ENCODE results near the gene CRHR1.
"Not testable (repeated sequence)": the region's sequence is repeated elsewhere in the genome, so short reads cannot be mapped to it uniquely, and the experiment has no call there.

CRHR1 gene

GRCh38 chr17:45855691-45856336, 71.7 kb downstream of the CRHR1 start:
- TF ChIP-seq CTCF (IDR thresholded peaks at IDR 0.05; ENCODE audit: control extremely low read depth, extremely low read depth, low read depth, missing control alignments): no peak
- no peak for DNase-seq (ENCODE audit: extremely low spot score)
- CTCF ChIA-PET: interaction anchor here (1.0 to 1.3 kb wide), 2 partner anchors 24 to 216 kb away, joined by 3 to 4 read pairs; no protein-coding TSS in a partner anchor
- POLR2A ChIA-PET: no interaction called here

DNA sequence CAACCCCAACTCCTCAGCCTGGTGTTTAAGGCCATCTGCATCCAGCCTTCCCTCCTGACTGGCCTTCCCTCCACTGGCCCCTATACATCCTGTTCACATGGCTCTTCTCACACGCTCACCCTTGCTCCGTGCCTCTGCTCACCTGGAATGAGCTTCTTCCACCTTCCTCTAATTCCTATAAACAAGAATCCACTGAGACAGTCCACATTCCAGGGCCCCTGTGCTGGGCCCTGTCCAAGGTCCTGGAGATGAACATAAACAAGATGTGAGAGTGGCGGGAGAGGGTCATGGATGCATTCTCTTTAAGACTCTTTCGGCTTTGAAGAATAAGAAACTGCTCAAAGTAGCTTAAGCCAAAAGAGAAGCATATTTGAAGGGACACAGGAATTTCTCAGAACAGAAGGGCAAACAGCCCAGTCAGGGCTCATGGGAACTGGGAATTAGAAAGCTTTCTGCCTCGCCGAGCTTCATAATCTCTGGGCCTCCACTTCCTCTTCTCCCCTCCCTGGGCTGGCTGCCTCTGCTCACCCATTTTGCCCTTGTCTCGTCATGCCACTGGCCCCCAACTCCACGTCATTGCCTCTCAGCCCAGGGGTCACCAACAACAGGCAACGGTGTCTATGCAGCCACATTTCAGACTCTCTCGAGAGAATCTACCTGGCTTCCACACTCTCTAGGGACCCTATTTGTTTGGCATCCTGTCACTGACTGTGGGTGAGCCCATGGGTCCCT, 74.0 kb downstream of the CRHR1 start:
- ChIA-PET POLR2A (no interaction called here), CTCF (no interaction called here)
- DNase-seq (ENCODE audit: extremely low spot score): no peak
- no peak for TF ChIP-seq CTCF (IDR thresholded peaks at IDR 0.05; ENCODE audit: control extremely low read depth, extremely low read depth, low read depth, missing control alignments)

GRCh38 chr17:45861165-45861564, 77.0 kb downstream of the CRHR1 start:
- no peak for TF ChIP-seq CTCF (IDR thresholded peaks at IDR 0.05; ENCODE audit: control extremely low read depth, extremely low read depth, low read depth, missing control alignments)
- DNase-seq (ENCODE audit: extremely low spot score): no peak
- CTCF ChIA-PET: interaction anchor here (1.4 to 6.7 kb wide), 2 partner anchors 8 to 9 kb away, joined by 3 to 24 read pairs; no protein-coding TSS in a partner anchor
- POLR2A ChIA-PET: no interaction called here

GRCh38 chr17:45862127-45862526, 78.0 kb downstream of the CRHR1 start:
- DNase-seq (ENCODE audit: extremely low spot score); POLR2A ChIA-PET: not testable (repeated sequence)
- CTCF ChIA-PET: interaction anchor here (6.7 kb wide), 1 partner anchor 10 kb away, joined by 24 read pairs; no protein-coding TSS in a partner anchor

GRCh38 chr17:45863857-45864654, 79.9 kb downstream of the CRHR1 start:
- TF ChIP-seq CTCF (IDR thresholded peaks at IDR 0.05; ENCODE audit: control extremely low read depth, extremely low read depth, low read depth, missing control alignments): no peak
- ChIA-PET CTCF (interaction anchor here (0.7 to 6.7 kb wide), 5 partner anchors 9 to 32 kb away, joined by 3 to 24 read pairs (median 3); no protein-coding TSS in a partner anchor), POLR2A (no interaction called here)
- DNase-seq (ENCODE audit: extremely low spot score): no peak

DNA sequence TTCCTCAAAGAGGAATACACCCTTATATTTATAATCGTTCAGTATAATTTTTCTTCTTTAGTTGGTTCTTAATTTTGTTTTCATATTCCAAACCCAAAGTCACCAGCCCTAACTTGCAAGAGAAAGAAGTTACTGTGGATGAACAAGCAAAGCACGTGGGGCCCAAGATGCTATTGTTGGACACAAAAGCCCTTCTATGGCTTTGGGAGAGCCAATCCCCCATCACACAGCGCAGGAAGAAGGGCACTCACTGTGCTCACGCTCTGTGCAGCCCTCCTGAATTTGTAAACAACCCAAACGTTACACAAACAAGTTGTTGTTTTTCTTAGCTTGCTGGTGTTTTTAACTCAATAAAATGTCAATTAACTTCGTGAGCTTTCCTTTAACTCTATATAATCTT, 83.1 kb downstream of the CRHR1 start:
- TF ChIP-seq CTCF (IDR thresholded peaks at IDR 0.05; ENCODE audit: control extremely low read depth, extremely low read depth, low read depth, missing control alignments): no peak
- ChIA-PET CTCF (interaction anchor here (0.9 to 1.6 kb wide), 2 partner anchors 10 to 15 kb away, joined by 3 to 6 read pairs; no protein-coding TSS in a partner anchor), POLR2A (no interaction called here)
- no peak for DNase-seq (ENCODE audit: extremely low spot score)

All from GM10248 (cell line).